HepG2 (cell line): ENCODE results near the gene C15orf62. TPM values are rescaled to one million over a fixed set of nuclear protein-coding genes. Genes with fewer than 3 reads are reported as not detected.

ENCODE experiments used
- CBX1 ChIP-seq: IDR thresholded peaks from one replicate; pipeline ENCODE4 v1.6.1; 2016; ENCODE audit warnings: antibody characterized with exemption, low read depth
- FOXC1 ChIP-seq: sonication (generic); formaldehyde crosslinking; IDR thresholded peaks from 2 replicates; pipeline ENCODE4 v1.8.0; 2022; ENCODE audit warnings: mild to moderate bottlenecking, missing genetic modification reagents, borderline replicate concordance
- KLF16 ChIP-seq, 2 experiments: sonication (generic) in 1 of 2; formaldehyde crosslinking in 1 of 2; IDR thresholded peaks; 2 replicates each; pipeline versions ENCODE4 v1.6.1 to v1.8.0; 2016 to 2023; ENCODE audit warnings: missing genetic modification reagents in 2 of 2, missing compliant biosample characterization in 1 of 2
- MIER3 ChIP-seq: IDR thresholded peaks from 2 replicates; pipeline ENCODE4 v1.6.1; 2016; ENCODE audit warnings: missing compliant biosample characterization, borderline replicate concordance
- NFKBIZ ChIP-seq: IDR thresholded peaks from 2 replicates; pipeline ENCODE4 v1.6.1; 2018; ENCODE audit warnings: missing genetic modification reagents, missing compliant biosample characterization
- POLR2A ChIP-seq, 2 experiments: IDR thresholded peaks; 2 replicates each; pipeline ENCODE4 v1.6.1; 2011; ENCODE audit warnings: low read depth in 2 of 2, low read length in 2 of 2, mild to moderate bottlenecking in 1 of 2, moderate library complexity in 1 of 2; ENCODE audit not compliant: insufficient read depth in 1 of 2
- RXRA ChIP-seq: sonication (generic); formaldehyde crosslinking; IDR thresholded peaks from 2 replicates; pipeline ENCODE4 v1.5.1; 2020; ENCODE audit warnings: missing genetic modification reagents
- ZNF766 ChIP-seq: sonication (generic); formaldehyde crosslinking; IDR thresholded peaks from 2 replicates; pipeline ENCODE4 v1.5.0; 2020; ENCODE audit warnings: missing genetic modification reagents, borderline replicate concordance
- polyA plus RNA-seq, 8 experiments: library from polyadenylated mRNA; depleted of rRNA in 3 of 8; stranded (reverse) in 7 of 8; unstranded in 1 of 8; fragments of >200 nt; fragmentation: Illumina TruSeq in 4 of 8; extraction: Trizol in 4 of 8; gene quantifications; 2 replicates each; pipeline versions ENCODE4 v1.2.1 to v1.2.3, GENCODE V29; 2011 to 2016; ENCODE audit warnings: low read depth in 4 of 8, missing spikeins in 1 of 8, mixed read lengths in 1 of 8; ENCODE audit not compliant: insufficient read depth in 1 of 8
- total RNA-seq, 5 experiments: library from RNA; depleted of rRNA; stranded (reverse); fragments of >200 nt; fragmentation: Illumina TruSeq; extraction: Trizol; gene quantifications; 2 replicates each; pipeline ENCODE4 v1.2.3, GENCODE V29; 2016; ENCODE audit warnings: low read depth in 1 of 5
- TF ChIP-seq, protein P1 (sequence below): sonication (generic); formaldehyde crosslinking; IDR thresholded peaks from 2 replicates; pipeline ENCODE4 v1.4.0; 2020; ENCODE audit warnings: missing genetic modification reagents, borderline replicate concordance
- TF ChIP-seq, protein P2 (sequence below): sonication (generic); formaldehyde crosslinking; IDR thresholded peaks from 2 replicates; pipeline ENCODE4 v1.8.1; 2023; ENCODE audit warnings: mild to moderate bottlenecking, inconsistent platforms, moderate library complexity, missing genetic modification reagents, borderline replicate concordance

The C15orf62 gene
- total and polyA plus RNA-seq, 2 of the 13 experiments (the other 11 are each of a cell fraction or from before 2014, with no cell fraction given), result 0.51 to 1.1 TPM

- TF ChIP-seq, protein P1, sequence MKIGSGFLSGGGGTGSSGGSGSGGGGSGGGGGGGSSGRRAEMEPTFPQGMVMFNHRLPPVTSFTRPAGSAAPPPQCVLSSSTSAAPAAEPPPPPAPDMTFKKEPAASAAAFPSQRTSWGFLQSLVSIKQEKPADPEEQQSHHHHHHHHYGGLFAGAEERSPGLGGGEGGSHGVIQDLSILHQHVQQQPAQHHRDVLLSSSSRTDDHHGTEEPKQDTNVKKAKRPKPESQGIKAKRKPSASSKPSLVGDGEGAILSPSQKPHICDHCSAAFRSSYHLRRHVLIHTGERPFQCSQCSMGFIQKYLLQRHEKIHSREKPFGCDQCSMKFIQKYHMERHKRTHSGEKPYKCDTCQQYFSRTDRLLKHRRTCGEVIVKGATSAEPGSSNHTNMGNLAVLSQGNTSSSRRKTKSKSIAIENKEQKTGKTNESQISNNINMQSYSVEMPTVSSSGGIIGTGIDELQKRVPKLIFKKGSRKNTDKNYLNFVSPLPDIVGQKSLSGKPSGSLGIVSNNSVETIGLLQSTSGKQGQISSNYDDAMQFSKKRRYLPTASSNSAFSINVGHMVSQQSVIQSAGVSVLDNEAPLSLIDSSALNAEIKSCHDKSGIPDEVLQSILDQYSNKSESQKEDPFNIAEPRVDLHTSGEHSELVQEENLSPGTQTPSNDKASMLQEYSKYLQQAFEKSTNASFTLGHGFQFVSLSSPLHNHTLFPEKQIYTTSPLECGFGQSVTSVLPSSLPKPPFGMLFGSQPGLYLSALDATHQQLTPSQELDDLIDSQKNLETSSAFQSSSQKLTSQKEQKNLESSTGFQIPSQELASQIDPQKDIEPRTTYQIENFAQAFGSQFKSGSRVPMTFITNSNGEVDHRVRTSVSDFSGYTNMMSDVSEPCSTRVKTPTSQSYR (CRISPR knock-in tag), result no peak
- TF ChIP-seq ZNF766 (CRISPR knock-in tag), result 0 out of 2 replicates have a peak, but pooled peaks have one; percentile 19
- no peak for TF ChIP-seq NFKBIZ
- no peak for TF ChIP-seq MIER3 (CRISPR knock-in tag)
- TF ChIP-seq FOXC1 (CRISPR knock-in tag), result 0 out of 2 replicates have a peak, but pooled peaks have one; percentile 2
- TF ChIP-seq KLF16 (CRISPR knock-in tag; IDR thresholded peaks at IDR 0.05), result peak in 1 of 2 experiments; percentile 12; a peak in 1 of 4 replicates
- TF ChIP-seq, protein P2, sequence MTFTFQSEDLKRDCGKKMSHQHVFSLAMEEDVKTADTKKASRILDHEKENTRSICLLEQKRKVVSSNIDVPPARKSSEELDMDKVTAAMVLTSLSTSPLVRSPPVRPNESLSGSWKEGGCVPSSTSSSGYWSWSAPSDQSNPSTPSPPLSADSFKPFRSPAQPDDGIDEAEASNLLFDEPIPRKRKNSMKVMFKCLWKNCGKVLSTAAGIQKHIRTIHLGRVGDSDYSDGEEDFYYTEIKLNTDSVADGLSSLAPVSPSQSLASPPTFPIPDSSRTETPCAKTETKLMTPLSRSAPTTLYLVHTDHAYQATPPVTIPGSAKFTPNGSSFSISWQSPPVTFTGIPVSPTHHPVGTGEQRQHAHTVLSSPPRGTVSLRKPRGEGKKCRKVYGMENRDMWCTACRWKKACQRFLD (CRISPR knock-in tag), result no peak
- TF ChIP-seq CBX1, result no peak
- no peak for TF ChIP-seq POLR2A (IDR thresholded peaks at IDR 0.05; ENCODE audit: insufficient read depth in 1 of 2, low read depth in 2 of 2, low read length in 2 of 2)
- no peak for TF ChIP-seq RXRA (CRISPR knock-in tag)
These were observed 36.9 kb downstream of the C15orf62 start (continued) for GRCh38 chr15:40806672-40807027.
